NCI-H1417 treated with DMSO at 0.1 percent for 48 hours (cell line): ENCODE data around the gene SERPINI2.
"Not testable (repeated sequence)": the region's sequence is repeated elsewhere in the genome, so short reads cannot be mapped to it uniquely, and the experiment has no call there.

Source experiments
- DNase-seq: peaks from one replicate; lab custom pipeline; 2025; lab: John Stamatoyannopoulos, UW

SERPINI2 gene

DNA sequence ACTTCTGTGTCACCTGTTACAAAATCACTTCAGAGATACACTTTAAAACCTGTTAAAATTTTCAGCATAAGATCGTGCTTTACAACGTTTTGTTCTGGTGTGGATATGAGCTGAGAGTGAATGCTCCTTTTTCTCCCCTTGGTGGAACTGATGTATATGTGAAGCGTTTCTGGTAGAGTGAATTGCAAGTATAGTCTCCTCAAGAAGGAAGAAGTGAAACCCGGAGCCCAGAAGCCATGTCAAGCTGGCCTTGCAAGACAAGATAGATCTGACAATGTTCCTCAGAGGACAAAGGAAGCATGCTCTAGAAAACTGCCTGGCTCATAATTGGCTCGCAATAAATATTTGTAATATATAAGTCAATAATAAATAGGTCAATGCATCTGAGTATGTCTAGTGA lies 23.6 kb downstream of the SERPINI2 start:
- no peak for DNase-seq

GRCh38 chr3:167445491-167445890 lies 28.4 kb downstream of the SERPINI2 start:
- DNase-seq: no peak

- no peak for DNase-seq
Observed at GRCh38 chr3:167441256-167441655, 32.6 kb downstream of the SERPINI2 start.

DNA sequence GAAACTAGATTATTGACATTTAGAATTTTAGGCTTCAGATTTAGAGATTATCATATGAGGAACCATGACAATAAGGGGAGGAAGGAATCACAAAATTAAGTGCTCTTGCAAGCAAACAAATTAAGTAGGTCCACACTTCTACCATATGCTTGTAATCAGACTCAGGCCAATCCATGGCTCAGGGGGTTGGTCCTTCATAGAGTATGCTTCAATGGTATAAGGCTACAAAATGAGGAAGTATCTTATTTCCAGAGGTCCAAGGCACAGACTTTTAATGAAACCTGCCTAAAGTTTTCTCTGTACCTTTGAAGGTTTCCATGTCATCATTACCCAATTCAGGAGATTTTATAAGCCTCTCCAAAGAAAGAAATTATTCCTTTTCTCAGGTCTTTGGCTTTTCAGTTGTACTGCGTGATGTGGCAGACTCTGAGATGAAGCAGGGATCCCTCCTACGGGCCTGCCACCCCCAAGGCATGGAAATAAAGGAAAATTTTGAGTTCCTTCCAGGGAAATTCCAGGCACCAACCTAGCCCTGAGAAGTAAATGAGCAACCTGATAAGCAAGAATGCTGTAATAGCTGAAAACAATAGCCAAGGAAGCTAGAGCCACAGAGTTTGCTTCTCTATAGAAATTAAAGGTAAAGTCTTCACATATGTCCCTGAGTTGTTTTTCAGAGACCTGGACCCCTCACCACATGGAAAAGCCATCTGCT lies 36.3 kb downstream of the SERPINI2 start:
- no peak for DNase-seq

GRCh38 chr3:167426962-167427361 lies 46.9 kb downstream of the SERPINI2 start:
- DNase-seq: not testable (repeated sequence)

DNA sequence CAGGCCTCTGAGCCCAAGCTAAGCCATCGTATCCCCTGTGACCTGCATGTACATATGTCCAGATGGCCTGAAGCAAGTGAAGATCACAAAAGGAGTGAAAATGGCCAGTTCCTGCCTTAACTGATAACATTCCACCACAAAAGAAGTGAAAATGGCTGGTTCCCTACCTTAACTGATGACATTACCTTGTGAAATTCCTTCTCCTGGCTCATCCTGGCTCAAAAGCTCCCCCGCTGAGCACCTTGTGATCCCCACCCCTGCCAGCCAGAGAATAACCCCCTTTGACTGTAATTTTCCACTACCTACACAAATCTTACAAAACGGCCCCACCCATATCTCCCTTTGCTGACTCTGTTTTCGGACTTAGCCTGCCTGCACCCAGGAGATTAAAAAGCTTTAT lies 51.4 kb downstream of the SERPINI2 start:
- DNase-seq: not testable (repeated sequence)

DNA sequence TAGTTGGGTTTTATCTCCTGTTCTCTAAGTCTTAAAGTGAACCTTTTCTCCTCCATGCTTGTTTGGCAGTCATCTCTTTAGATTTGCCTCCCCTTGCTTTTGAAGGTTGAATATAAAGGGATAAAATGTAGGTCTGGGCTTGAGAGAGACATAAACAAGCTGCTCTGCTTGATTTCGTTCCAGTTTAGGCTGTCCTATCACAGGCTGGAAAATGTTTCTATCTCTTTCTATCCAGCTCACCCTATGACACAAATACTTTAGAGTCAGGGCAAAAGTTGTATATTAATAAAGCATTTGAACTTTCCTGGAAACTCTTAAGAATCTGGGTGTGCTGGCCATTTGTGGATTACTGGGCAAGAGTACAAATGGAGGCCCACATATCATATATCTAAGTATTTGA lies 64.2 kb downstream of the SERPINI2 start:
- no peak for DNase-seq

DNA sequence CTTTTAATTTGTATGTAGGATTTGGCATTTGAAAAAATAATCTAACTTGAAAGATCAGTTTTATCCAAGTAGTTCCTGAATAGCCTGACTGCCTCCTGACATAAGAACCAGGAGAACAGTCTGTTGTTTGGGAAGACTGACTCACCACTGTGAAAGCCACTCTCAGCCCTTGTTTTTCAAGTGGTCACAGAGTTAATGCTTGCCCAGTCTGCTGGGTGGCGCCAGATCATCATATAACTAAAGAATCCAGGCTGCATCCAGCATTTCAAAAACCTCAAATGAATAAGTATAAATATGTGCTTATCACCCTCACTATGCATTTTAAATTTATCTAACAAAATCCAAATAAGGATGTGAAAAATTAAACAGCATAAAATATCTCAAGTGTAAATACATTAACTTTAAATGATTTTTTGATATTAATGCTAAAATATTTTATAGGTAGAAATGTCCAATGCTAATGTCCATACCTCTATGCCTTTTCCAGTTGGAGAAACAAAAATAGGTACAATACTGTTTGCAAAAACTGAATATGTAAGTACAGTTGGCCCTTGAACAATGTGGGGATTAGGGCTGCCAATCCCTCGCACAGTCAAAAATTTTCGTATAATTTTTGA lies 66.9 kb downstream of the SERPINI2 start:
- peak; percentile 28 for DNase-seq

GRCh38 chr3:167397826-167398225 lies 76.0 kb downstream of the SERPINI2 start:
- no peak for DNase-seq

DNA sequence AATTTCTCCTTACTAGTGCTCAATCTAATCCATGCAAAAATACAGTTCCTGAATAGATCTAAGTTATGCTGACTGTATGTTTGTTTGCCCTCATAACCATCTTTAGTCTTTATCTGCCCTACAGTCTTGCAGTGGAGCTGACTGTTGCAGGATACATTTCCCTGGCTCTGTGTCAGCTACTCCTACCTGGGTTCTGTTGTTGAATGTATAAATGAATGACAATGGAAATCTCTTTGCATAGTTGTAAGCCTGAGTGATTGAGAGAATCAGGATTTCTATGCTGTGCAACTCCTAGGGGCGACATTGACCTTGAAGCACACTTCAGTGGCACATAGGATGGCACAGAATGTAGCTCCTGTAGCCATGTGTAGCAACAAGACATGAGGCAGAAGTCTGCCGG lies 77.8 kb downstream of the SERPINI2 start:
- DNase-seq: no peak

GRCh38 chr3:167394003-167394402 lies 79.8 kb downstream of the SERPINI2 start:
- DNase-seq: no peak
